Gastrocnemius medialis (tissue), 4 donors: ENCODE results near the gene CKAP4.
"Not testable (repeated sequence)": the region's sequence is repeated elsewhere in the genome, so short reads cannot be mapped to it uniquely, and the experiment has no call there.

ENCODE experiments used
- CTCF ChIP-seq, 5 experiments: fragments of 450-650 bp in 3 of 5; fragments of 200-600 bp in 2 of 5; sonication (generic) in 2 of 5; IDR thresholded peaks in 4 of 5; conservative IDR thresholded peaks in 1 of 5; 1 replicate in 4 of 5; 2 replicates in 1 of 5; pipeline ENCODE4 v1.5.1; 2016 to 2019; ENCODE audit warnings: antibody characterized with exemption in 5 of 5, mild to moderate bottlenecking in 3 of 5, moderate library complexity in 3 of 5
- POLR2A ChIP-seq, 2 donors: fragments of 450-650 bp; IDR thresholded peaks; one replicate each; pipeline ENCODE4 v1.6.1; 2017; ENCODE audit warnings: antibody characterized with exemption in 2 of 2, mild to moderate bottlenecking in 2 of 2, moderate library complexity in 2 of 2

- TF ChIP-seq CTCF (IDR thresholded peaks at IDR 0.05 in 4 of 5, conservative IDR thresholded peaks at IDR 0.05 in 1 of 5); POLR2A (IDR thresholded peaks at IDR 0.05): not testable (repeated sequence)
These were observed 38.8 kb upstream of the CKAP4 start for GRCh38 chr12:106286576-106287162.
